Measurements from ENCODE around the gene PAH.

GRCh38 chr12:102808412-102808811, 108.6 kb downstream of the PAH start:
- TF ChIP-seq ZNF645 (tag by site-specific recombination; IDR thresholded peaks at IDR 0.05) (no peak), CTCF (tag by site-specific recombination; IDR thresholded peaks at IDR 0.05) (no peak), ZBTB20 (tag by site-specific recombination; IDR thresholded peaks at IDR 0.05) (no peak), ZBTB21 (tag by site-specific recombination; IDR thresholded peaks at IDR 0.05) (no peak), TCF7L2 (IDR thresholded peaks at IDR 0.05; ENCODE audit: borderline replicate concordance, low read depth, low read length) (no peak), YY1 (tag by site-specific recombination; IDR thresholded peaks at IDR 0.05) (no peak), ZNF223 (tag by site-specific recombination; IDR thresholded peaks at IDR 0.05) (no peak), ZFP37 (tag by site-specific recombination; IDR thresholded peaks at IDR 0.05) (no peak), ZNF830 (tag by site-specific recombination; IDR thresholded peaks at IDR 0.05; ENCODE audit: low read depth) (no peak), MYNN (tag by site-specific recombination; IDR thresholded peaks at IDR 0.05; ENCODE audit: borderline replicate concordance) (no peak), BCL11A (tag by site-specific recombination; IDR thresholded peaks at IDR 0.05; ENCODE audit: low read depth) (no peak), ZNF544 (tag by site-specific recombination; IDR thresholded peaks at IDR 0.05) (no peak)
- TF ChIP-seq, protein P1, sequence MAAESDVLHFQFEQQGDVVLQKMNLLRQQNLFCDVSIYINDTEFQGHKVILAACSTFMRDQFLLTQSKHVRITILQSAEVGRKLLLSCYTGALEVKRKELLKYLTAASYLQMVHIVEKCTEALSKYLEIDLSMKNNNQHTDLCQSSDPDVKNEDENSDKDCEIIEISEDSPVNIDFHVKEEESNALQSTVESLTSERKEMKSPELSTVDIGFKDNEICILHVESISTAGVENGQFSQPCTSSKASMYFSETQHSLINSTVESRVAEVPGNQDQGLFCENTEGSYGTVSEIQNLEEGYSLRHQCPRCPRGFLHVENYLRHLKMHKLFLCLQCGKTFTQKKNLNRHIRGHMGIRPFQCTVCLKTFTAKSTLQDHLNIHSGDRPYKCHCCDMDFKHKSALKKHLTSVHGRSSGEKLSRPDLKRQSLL (tag by site-specific recombination; IDR thresholded peaks at IDR 0.05): no peak
- TF ChIP-seq, protein P2, sequence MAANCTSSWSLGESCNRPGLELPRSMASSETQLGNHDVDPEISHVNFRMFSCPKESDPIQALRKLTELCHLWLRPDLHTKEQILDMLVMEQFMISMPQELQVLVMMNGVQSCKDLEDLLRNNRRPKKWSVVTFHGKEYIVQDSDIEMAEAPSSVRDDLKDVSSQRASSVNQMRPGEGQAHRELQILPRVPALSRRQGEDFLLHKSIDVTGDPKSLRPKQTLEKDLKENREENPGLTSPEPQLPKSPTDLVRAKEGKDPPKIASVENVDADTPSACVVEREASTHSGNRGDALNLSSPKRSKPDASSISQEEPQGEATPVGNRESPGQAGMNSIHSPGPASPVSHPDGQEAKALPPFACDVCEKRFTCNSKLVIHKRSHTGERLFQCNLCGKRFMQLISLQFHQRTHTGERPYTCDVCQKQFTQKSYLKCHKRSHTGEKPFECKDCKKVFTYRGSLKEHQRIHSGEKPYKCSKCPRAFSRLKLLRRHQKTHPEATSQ (tag by site-specific recombination; IDR thresholded peaks at IDR 0.05): no peak
